ENCODE measurements around the gene SORCS2. TPM values are rescaled to one million over a fixed set of nuclear protein-coding genes. Genes with fewer than 3 reads are reported as not detected.
A peak's percentile ranks its signal among the peaks of the same experiment; 100 is the strongest.

SORCS2 gene
- total and polyA plus RNA-seq, 2 donors = 2.2 to 2.7 TPM

- H3K27me3 ChIP-seq (ENCODE audit: control insufficient read depth in 2 of 2, insufficient read depth in 1 of 2, low read length in 1 of 2) = peaks cover 0 to 12% of the 10 kb centered on the region in 2 donors
These were observed 523.8 kb downstream of the SORCS2 start for GRCh38 chr4:7716010-7716721.

GRCh38 chr4:7717161-7717560, 524.8 kb downstream of the SORCS2 start:
- Histone ChIP-seq H3K27ac (ENCODE audit: low read depth in 1 of 2, low read length in 1 of 2) (no peak overlapping the region), H3K4me3 (ENCODE audit: low read length in 2 of 2) (no peak overlapping the region), H3K9me3 (ENCODE audit: control insufficient read depth in 2 of 2, insufficient read depth in 1 of 2, low read length in 1 of 2) (peaks cover 1 to 4% of the 10 kb centered on the region in 2 donors), H3K4me1 (ENCODE audit: control insufficient read depth in 2 of 2, insufficient read depth in 2 of 2, low read length in 2 of 2) (no peaks in the 10 kb centered on the region), H3K36me3 (ENCODE audit: control insufficient read depth in 2 of 2, insufficient read depth in 2 of 2, low read length in 1 of 2) (no peaks in the 10 kb centered on the region), H3K27me3 (ENCODE audit: control insufficient read depth in 2 of 2, insufficient read depth in 1 of 2, low read length in 1 of 2) (peaks cover 0 to 13% of the 10 kb centered on the region in 2 donors)
- no peak for DNase-seq (ENCODE audit: low read depth in 6 of 9, low spot score in 9 of 9)
- 91% methylated on average over 11 of the region's 11 CpGs for WGBS

More at GRCh38 chr4:7716010-7716721, 523.8 kb downstream of the SORCS2 start:
- Histone ChIP-seq H3K36me3 (ENCODE audit: control insufficient read depth in 2 of 2, insufficient read depth in 2 of 2, low read length in 1 of 2) (no peaks in the 10 kb centered on the region), H3K9me3 (ENCODE audit: control insufficient read depth in 2 of 2, insufficient read depth in 1 of 2, low read length in 1 of 2) (peaks cover 1 to 4% of the 10 kb centered on the region in 2 donors), H3K4me1 (ENCODE audit: control insufficient read depth in 2 of 2, insufficient read depth in 2 of 2, low read length in 2 of 2) (no peaks in the 10 kb centered on the region), H3K4me3 (ENCODE audit: low read length in 2 of 2) (no peak overlapping the region), H3K27ac (ENCODE audit: low read depth in 1 of 2, low read length in 1 of 2) (no peak overlapping the region)
- no peak for DNase-seq (ENCODE audit: low read depth in 6 of 9, low spot score in 9 of 9)
- 62% methylated on average over 6 of the region's 6 CpGs for WGBS

GRCh38 chr4:7717946-7718490, 525.7 kb downstream of the SORCS2 start:
- 75% methylated on average over 24 of the region's 24 CpGs for WGBS
- Histone ChIP-seq H3K4me3 (ENCODE audit: low read length in 2 of 2) (no peak overlapping the region), H3K9me3 (ENCODE audit: control insufficient read depth in 2 of 2, insufficient read depth in 1 of 2, low read length in 1 of 2) (peaks cover 1 to 4% of the 10 kb centered on the region in 2 donors), H3K27me3 (ENCODE audit: control insufficient read depth in 2 of 2, insufficient read depth in 1 of 2, low read length in 1 of 2) (peaks cover 0 to 19% of the 10 kb centered on the region in 2 donors), H3K27ac (ENCODE audit: low read depth in 1 of 2, low read length in 1 of 2) (no peak overlapping the region), H3K4me1 (ENCODE audit: control insufficient read depth in 2 of 2, insufficient read depth in 2 of 2, low read length in 2 of 2) (no peaks in the 10 kb centered on the region), H3K36me3 (ENCODE audit: control insufficient read depth in 2 of 2, insufficient read depth in 2 of 2, low read length in 1 of 2) (no peaks in the 10 kb centered on the region)
- DNase-seq (ENCODE audit: low read depth in 6 of 9, low spot score in 9 of 9) = no peak

- peak in 6 of 9 donors; percentile 3 to 35 (median 23) for DNase-seq (ENCODE audit: low read depth in 6 of 9, low spot score in 9 of 9)
- peaks cover 0 to 1% of the 10 kb centered on the region in 2 donors for H3K9me3 ChIP-seq (ENCODE audit: control insufficient read depth in 2 of 2, insufficient read depth in 1 of 2, low read length in 1 of 2)
- WGBS = 29% methylated on average over 33 of the region's 33 CpGs
- no peak overlapping the region for H3K4me3 ChIP-seq (ENCODE audit: low read length in 2 of 2)
- no peaks in the 10 kb centered on the region for H3K36me3 ChIP-seq (ENCODE audit: control insufficient read depth in 2 of 2, insufficient read depth in 2 of 2, low read length in 1 of 2)
- peaks cover 0 to 20% of the 10 kb centered on the region in 2 donors for H3K27me3 ChIP-seq (ENCODE audit: control insufficient read depth in 2 of 2, insufficient read depth in 1 of 2, low read length in 1 of 2)
- no peaks in the 10 kb centered on the region for H3K4me1 ChIP-seq (ENCODE audit: control insufficient read depth in 2 of 2, insufficient read depth in 2 of 2, low read length in 2 of 2)
- no peak overlapping the region for H3K27ac ChIP-seq (ENCODE audit: low read depth in 1 of 2, low read length in 1 of 2)
These were observed 527.2 kb downstream of the SORCS2 start for GRCh38 chr4:7719354-7720174.

- Histone ChIP-seq H3K4me3 (ENCODE audit: low read length in 2 of 2) (no peak overlapping the region), H3K4me1 (ENCODE audit: control insufficient read depth in 2 of 2, insufficient read depth in 2 of 2, low read length in 2 of 2) (no peaks in the 10 kb centered on the region), H3K9me3 (ENCODE audit: control insufficient read depth in 2 of 2, insufficient read depth in 1 of 2, low read length in 1 of 2) (peaks cover 0 to 1% of the 10 kb centered on the region in 2 donors), H3K27me3 (ENCODE audit: control insufficient read depth in 2 of 2, insufficient read depth in 1 of 2, low read length in 1 of 2) (peaks cover 0 to 20% of the 10 kb centered on the region in 2 donors), H3K27ac (ENCODE audit: low read depth in 1 of 2, low read length in 1 of 2) (no peak overlapping the region), H3K36me3 (ENCODE audit: control insufficient read depth in 2 of 2, insufficient read depth in 2 of 2, low read length in 1 of 2) (no peaks in the 10 kb centered on the region)
- DNase-seq (ENCODE audit: low read depth in 6 of 9, low spot score in 9 of 9) = no peak
- WGBS = 64% methylated on average over 13 of the region's 13 CpGs
These were observed 529.7 kb downstream of the SORCS2 start for GRCh38 chr4:7721984-7722551.

GRCh38 chr4:7722766-7723387, 530.5 kb downstream of the SORCS2 start:
- 32% methylated on average over 22 of the region's 22 CpGs for WGBS

GRCh38 chr4:7723625-7724024, 531.3 kb downstream of the SORCS2 start:
- Histone ChIP-seq H3K27ac (ENCODE audit: low read depth in 1 of 2, low read length in 1 of 2) (no peak overlapping the region), H3K4me1 (ENCODE audit: control insufficient read depth in 2 of 2, insufficient read depth in 2 of 2, low read length in 2 of 2) (no peaks in the 10 kb centered on the region), H3K9me3 (ENCODE audit: control insufficient read depth in 2 of 2, insufficient read depth in 1 of 2, low read length in 1 of 2) (peaks cover 0 to 1% of the 10 kb centered on the region in 2 donors), H3K4me3 (ENCODE audit: low read length in 2 of 2) (no peak overlapping the region), H3K27me3 (ENCODE audit: control insufficient read depth in 2 of 2, insufficient read depth in 1 of 2, low read length in 1 of 2) (peaks cover 0 to 20% of the 10 kb centered on the region in 2 donors), H3K36me3 (ENCODE audit: control insufficient read depth in 2 of 2, insufficient read depth in 2 of 2, low read length in 1 of 2) (no peaks in the 10 kb centered on the region)
- DNase-seq (ENCODE audit: low read depth in 6 of 9, low spot score in 9 of 9) = no peak
- WGBS = 98% methylated on average over 16 of the region's 16 CpGs

More at GRCh38 chr4:7722766-7723387, 530.5 kb downstream of the SORCS2 start:
- Histone ChIP-seq H3K4me1 (ENCODE audit: control insufficient read depth in 2 of 2, insufficient read depth in 2 of 2, low read length in 2 of 2) (no peaks in the 10 kb centered on the region), H3K9me3 (ENCODE audit: control insufficient read depth in 2 of 2, insufficient read depth in 1 of 2, low read length in 1 of 2) (peaks cover 0 to 1% of the 10 kb centered on the region in 2 donors), H3K4me3 (ENCODE audit: low read length in 2 of 2) (no peak overlapping the region), H3K27me3 (ENCODE audit: control insufficient read depth in 2 of 2, insufficient read depth in 1 of 2, low read length in 1 of 2) (peaks cover 0 to 20% of the 10 kb centered on the region in 2 donors), H3K27ac (ENCODE audit: low read depth in 1 of 2, low read length in 1 of 2) (no peak overlapping the region), H3K36me3 (ENCODE audit: control insufficient read depth in 2 of 2, insufficient read depth in 2 of 2, low read length in 1 of 2) (no peaks in the 10 kb centered on the region)
- no peak for DNase-seq (ENCODE audit: low read depth in 6 of 9, low spot score in 9 of 9)

GRCh38 chr4:7725951-7726350, 533.6 kb downstream of the SORCS2 start:
- Histone ChIP-seq H3K36me3 (ENCODE audit: control insufficient read depth in 2 of 2, insufficient read depth in 2 of 2, low read length in 1 of 2) (no peaks in the 10 kb centered on the region), H3K4me1 (ENCODE audit: control insufficient read depth in 2 of 2, insufficient read depth in 2 of 2, low read length in 2 of 2) (no peaks in the 10 kb centered on the region), H3K27me3 (ENCODE audit: control insufficient read depth in 2 of 2, insufficient read depth in 1 of 2, low read length in 1 of 2) (peaks cover 0 to 8% of the 10 kb centered on the region in 2 donors), H3K4me3 (ENCODE audit: low read length in 2 of 2) (no peak overlapping the region), H3K9me3 (ENCODE audit: control insufficient read depth in 2 of 2, insufficient read depth in 1 of 2, low read length in 1 of 2) (no peaks in the 10 kb centered on the region), H3K27ac (ENCODE audit: low read depth in 1 of 2, low read length in 1 of 2) (no peak overlapping the region)
- WGBS = 91% methylated on average over 9 of the region's 9 CpGs
- DNase-seq (ENCODE audit: low read depth in 6 of 9, low spot score in 9 of 9) = no peak

Data from thymus (tissue), 11 donors.